Heart left ventricle (tissue), 16 donors: Measurements from ENCODE around the gene PKP3. TPM values are rescaled to one million over a fixed set of nuclear protein-coding genes. Genes with fewer than 3 reads are reported as not detected.
"Not testable (repeated sequence)": the region's sequence is repeated elsewhere in the genome, so short reads cannot be mapped to it uniquely, and the experiment has no call there.

Experiments
- ATAC-seq, 4 donors: fragments of 200-7000 bp; cut with Tn5 transposase; one replicate each; pipeline ENCODE4 v1.9.1; 2020 to 2022; ENCODE audit warnings: moderate library complexity in 4 of 4, mild to moderate bottlenecking in 3 of 4, moderate number of reproducible peaks in 1 of 4
- DNase-seq, 5 donors: peaks; one replicate each; pipeline ENCODE4 v3.0.0-alpha.2; 2020
- H3K27ac ChIP-seq, 12 donors: fragments of 200-600 bp; sonication (generic) in 4 of 12; one replicate each; pipeline versions ENCODE4 v1.5.0 to v1.8.0; 2016 to 2022; ENCODE audit warnings: mild to moderate bottlenecking in 2 of 12
- H3K27me3 ChIP-seq, 9 donors: fragments of 200-600 bp; sonication (generic) in 2 of 9; one replicate each; pipeline versions ENCODE4 v1.5.1 to v1.8.0; 2016 to 2022; ENCODE audit warnings: mild to moderate bottlenecking in 3 of 9
- H3K36me3 ChIP-seq, 9 donors: fragments of 200-600 bp; sonication (generic) in 2 of 9; one replicate each; pipeline versions ENCODE4 v1.5.0 to v1.8.0; 2018 to 2022; ENCODE audit warnings: mild to moderate bottlenecking in 2 of 9
- H3K4me1 ChIP-seq, 12 donors: fragments of 200-600 bp; sonication (generic) in 4 of 12; one replicate each; pipeline versions ENCODE4 v1.5.0 to v1.8.0; 2016 to 2022; ENCODE audit warnings: mild to moderate bottlenecking in 3 of 12
- H3K4me3 ChIP-seq, 12 donors: fragments of 200-600 bp; sonication (generic) in 4 of 12; one replicate each; pipeline versions ENCODE4 v1.5.0 to v1.8.0; 2017 to 2022; ENCODE audit warnings: mild to moderate bottlenecking in 9 of 12, moderate library complexity in 4 of 12
- H3K9me3 ChIP-seq, 12 donors: fragments of 200-600 bp; sonication (generic) in 4 of 12; one replicate each; pipeline versions ENCODE4 v1.5.0 to v1.8.0; 2016 to 2022; ENCODE audit warnings: mild to moderate bottlenecking in 1 of 12
- POLR2A ChIP-seq, 2 donors: fragments of 450-650 bp; IDR thresholded peaks; one replicate each; pipeline ENCODE4 v1.6.1; 2017; ENCODE audit warnings: antibody characterized with exemption in 2 of 2, mild to moderate bottlenecking in 2 of 2, moderate library complexity in 2 of 2
- WGBS, 4 donors: extraction: QIAGEN DNeasy Blood & Tissue Kit in 2 of 4; methylation state at CpG; one replicate each; pipeline versions ENCODE4 v1.1.5 to v1.1.7; 2013 to 2018; 5-methylcytosine and 5-hydroxymethylcytosine counted together
- intact Hi-C, 10 donors: fragments of 100-400 bp; cut with DNase I; formaldehyde crosslinking; loops; one replicate each; pipeline versions ENCODE4 v1.11.1 to v1.14.2; 2022
- polyA plus RNA-seq, 2 donors: library from polyadenylated mRNA; stranded (reverse); fragments of 200-250 nt; gene quantifications; one replicate each; pipeline ENCODE4 v1.2.3, GENCODE V29; 2013
- total RNA-seq, 9 donors: library from RNA; depleted of rRNA in 2 of 9; stranded (reverse); fragments of >200 nt in 2 of 9; fragmentation: NEBNext Ultra II Directional in 3 of 9; extraction: Animal tissue kit (Norgen Biotek cat#: 25700) in 3 of 9; gene quantifications; one replicate each; pipeline versions ENCODE4 v1.1.0 to v1.2.4, GENCODE V29; 2016 to 2023
- TF ChIP-seq, protein P1 (sequence below), 12 donors: fragments of 200-600 bp; sonication (generic) in 4 of 12; IDR thresholded peaks; one replicate each; pipeline versions ENCODE4 v1.5.0 to v1.8.0; 2018 to 2022; ENCODE audit warnings: antibody characterized with exemption in 12 of 12, mild to moderate bottlenecking in 5 of 12
- donor health status: ischemic (EF 13 %, LVEDD 7.1; RV severe dilation, severe dysfunction).
- donor health status: healthy with polysubstance abuse.
- donor health status: DM: no; HTN: yes; CAD: no.
- donor health status: DM: no; HTN: no; CAD: no.
- donor health status: ischemic (EF 25% LVEDD 6.9; RV normal size, moderate dysfunction).
- donor health status: ischemic (EF 25% LVEDD 5.7; RV mildly dilated, moderate dysfunction).
- donor health status: healthy.
- donor health status: DM: yes; HTN: yes; CAD: no.
- donor health status: ischemic (EF 35%, LVEDD 5.7; RV mildly dilated, moderate dysfunction).
- donor health status: nonischemic (EF 11% LVEDD 7.7; RV severe dilation, severe dysfunction).
- donor health status: DM: yes; HTN: yes; CAD: no.
- donor health status: PGD.
- donor health status: ischemic (EF 29% LVEDD 5.4; RV normal size, mild dysfunction).
- donor health status: nonischemic (EF 23%, LVEDD 6.1; RV moderate dilation, normal function).

The PKP3 gene
- total and polyA plus RNA-seq, 11 donors = 0.15 to 2.0 (median 0.61) TPM

DNA sequence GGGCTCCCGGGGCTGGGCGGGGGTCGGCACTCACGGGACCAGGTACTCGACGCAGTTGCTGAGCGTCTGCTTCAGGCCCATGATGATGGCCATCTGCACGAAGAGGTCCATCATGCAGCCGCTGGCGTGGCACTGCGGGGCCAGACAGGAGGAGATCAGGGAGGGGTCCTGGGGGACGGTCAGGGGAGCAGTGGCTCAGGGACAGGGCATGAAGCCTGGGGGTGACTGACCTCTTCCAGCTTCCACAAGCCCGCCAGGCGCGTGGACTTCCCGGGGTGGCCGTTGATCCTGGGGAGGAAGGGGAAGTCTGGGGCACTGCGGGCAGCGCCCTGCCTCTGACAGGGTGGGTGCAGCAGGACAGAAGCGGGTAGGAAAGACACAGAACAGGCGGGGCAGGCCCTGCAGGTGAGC is 26.9 kb downstream of the PKP3 start:
- TF ChIP-seq, protein P1, sequence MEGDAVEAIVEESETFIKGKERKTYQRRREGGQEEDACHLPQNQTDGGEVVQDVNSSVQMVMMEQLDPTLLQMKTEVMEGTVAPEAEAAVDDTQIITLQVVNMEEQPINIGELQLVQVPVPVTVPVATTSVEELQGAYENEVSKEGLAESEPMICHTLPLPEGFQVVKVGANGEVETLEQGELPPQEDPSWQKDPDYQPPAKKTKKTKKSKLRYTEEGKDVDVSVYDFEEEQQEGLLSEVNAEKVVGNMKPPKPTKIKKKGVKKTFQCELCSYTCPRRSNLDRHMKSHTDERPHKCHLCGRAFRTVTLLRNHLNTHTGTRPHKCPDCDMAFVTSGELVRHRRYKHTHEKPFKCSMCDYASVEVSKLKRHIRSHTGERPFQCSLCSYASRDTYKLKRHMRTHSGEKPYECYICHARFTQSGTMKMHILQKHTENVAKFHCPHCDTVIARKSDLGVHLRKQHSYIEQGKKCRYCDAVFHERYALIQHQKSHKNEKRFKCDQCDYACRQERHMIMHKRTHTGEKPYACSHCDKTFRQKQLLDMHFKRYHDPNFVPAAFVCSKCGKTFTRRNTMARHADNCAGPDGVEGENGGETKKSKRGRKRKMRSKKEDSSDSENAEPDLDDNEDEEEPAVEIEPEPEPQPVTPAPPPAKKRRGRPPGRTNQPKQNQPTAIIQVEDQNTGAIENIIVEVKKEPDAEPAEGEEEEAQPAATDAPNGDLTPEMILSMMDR (IDR thresholded peaks at IDR 0.05) = no peak
- no peak for TF ChIP-seq POLR2A (IDR thresholded peaks at IDR 0.05)
- Histone ChIP-seq H3K27me3 (peaks cover 4 to 89% (median 30%) of the 10 kb centered on the region in 9 donors), H3K27ac (no peak overlapping the region), H3K9me3 (no peaks in the 10 kb centered on the region), H3K4me3 (no peak overlapping the region), H3K4me1 (peaks cover 0 to 20% (median 8%) of the 10 kb centered on the region in 12 donors), H3K36me3 (no peaks in the 10 kb centered on the region)
- intact Hi-C loops = no loop called here
- DNase-seq (peak in 4 of 5 donors; percentile 4 to 62 (median 14)), ATAC-seq (no peak)
- WGBS, 4 donors = 84 to 89% (median 86%) methylated on average over 19 to 21 of the region's 21 CpGs

DNA sequence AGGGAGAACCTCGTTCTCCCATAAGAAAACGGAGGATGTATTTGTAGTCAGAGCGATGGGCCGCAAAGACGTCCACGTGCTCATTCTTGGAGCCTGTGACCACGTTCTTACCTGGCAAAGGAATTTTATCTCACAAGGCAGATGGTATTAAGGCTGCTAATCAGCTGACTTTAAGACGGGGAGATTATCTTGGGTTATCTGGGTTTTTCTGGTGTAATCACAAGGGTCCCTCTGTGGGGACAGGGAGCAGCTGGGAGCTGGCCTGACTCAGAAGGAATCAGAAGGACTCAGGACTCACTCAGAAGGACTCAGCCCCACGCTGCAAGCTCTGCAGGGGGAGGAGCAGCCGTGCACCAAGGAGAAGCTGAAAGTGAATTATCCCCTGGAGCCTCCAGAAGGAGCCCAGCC is 28.2 kb downstream of the PKP3 start:
- intact Hi-C loops = no loop called here
- Histone ChIP-seq H3K27me3 (peaks cover 0 to 83% (median 23%) of the 10 kb centered on the region in 9 donors), H3K27ac (no peak overlapping the region), H3K9me3 (no peaks in the 10 kb centered on the region), H3K4me3 (no peak overlapping the region), H3K4me1 (peaks cover 0 to 7% (median 0%) of the 10 kb centered on the region in 12 donors), H3K36me3 (no peaks in the 10 kb centered on the region)
- WGBS, 4 donors = 60 to 61% (median 60%) methylated on average over 10 of the region's 10 CpGs
- TF ChIP-seq POLR2A (IDR thresholded peaks at IDR 0.05) = no peak
- TF ChIP-seq, protein P1 (IDR thresholded peaks at IDR 0.05) = no peak
- DNase-seq (peak in 1 of 5 donors; percentile 15), ATAC-seq (no peak)

DNA sequence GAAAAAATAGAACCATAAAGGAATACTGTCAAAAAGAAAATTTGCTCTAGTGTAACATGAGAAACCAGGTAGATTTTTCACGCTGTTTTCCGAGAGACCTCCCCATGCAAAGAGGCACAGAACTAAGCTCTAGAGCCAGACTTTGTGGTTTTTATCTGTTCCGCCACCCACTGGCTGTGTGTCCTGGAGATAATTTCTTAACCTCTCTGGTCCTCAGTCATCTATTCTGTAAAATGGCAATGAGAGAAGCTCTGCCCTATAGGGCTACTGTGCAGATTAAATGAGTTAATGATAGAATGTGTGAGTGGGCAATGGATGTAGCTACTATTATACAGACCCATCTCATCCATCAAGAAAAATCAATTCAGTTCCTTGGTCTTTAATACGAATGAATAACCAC is 30.2 kb downstream of the PKP3 start:
- 84 to 91% (median 90%) methylated on average over 4 of the region's 4 CpGs for WGBS, 4 donors
- no peaks in the 10 kb centered on the region for H3K9me3 ChIP-seq
- no peak overlapping the region for H3K4me3 ChIP-seq
- ATAC-seq = no peak
- H3K4me1 ChIP-seq = no peaks in the 10 kb centered on the region
- peaks cover 0 to 63% (median 6%) of the 10 kb centered on the region in 9 donors for H3K27me3 ChIP-seq
- no peaks in the 10 kb centered on the region for H3K36me3 ChIP-seq
- H3K27ac ChIP-seq = no peak overlapping the region
- no peak for DNase-seq
- TF ChIP-seq POLR2A (IDR thresholded peaks at IDR 0.05) = no peak
- TF ChIP-seq, protein P1 (IDR thresholded peaks at IDR 0.05) = no peak
- intact Hi-C loops = no loop called here

DNA sequence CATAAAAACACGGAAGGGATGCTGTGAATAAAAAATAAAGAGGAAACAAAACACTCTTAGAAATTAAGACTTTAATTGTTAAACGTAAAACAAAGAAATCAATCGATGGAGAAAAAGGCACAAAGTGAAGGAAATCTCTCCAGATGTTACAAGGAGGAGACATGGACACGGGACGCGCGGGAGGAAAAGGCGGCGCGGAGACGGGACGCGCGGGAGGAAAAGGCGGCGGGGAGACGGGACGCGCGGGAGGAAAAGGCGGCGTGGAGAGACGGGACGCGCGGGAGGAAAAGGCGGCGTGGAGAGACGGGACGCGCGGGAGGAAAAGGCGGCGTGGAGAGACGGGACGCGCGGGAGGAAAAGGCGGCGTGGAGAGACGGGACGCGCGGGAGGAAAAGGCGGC is 30.8 kb downstream of the PKP3 start:
- H3K36me3 ChIP-seq, intact Hi-C loops, H3K4me1 ChIP-seq, H3K4me3 ChIP-seq, H3K27ac ChIP-seq, H3K9me3 ChIP-seq, ATAC-seq: not testable (repeated sequence)
- 33 to 44% (median 38%) methylated on average over 30 to 35 of the region's 45 CpGs for WGBS, 4 donors
- DNase-seq = peak in 1 of 5 donors; percentile 2
- H3K27me3 ChIP-seq = peaks cover 0 to 59% (median 5%) of the 10 kb centered on the region in 9 donors

DNA sequence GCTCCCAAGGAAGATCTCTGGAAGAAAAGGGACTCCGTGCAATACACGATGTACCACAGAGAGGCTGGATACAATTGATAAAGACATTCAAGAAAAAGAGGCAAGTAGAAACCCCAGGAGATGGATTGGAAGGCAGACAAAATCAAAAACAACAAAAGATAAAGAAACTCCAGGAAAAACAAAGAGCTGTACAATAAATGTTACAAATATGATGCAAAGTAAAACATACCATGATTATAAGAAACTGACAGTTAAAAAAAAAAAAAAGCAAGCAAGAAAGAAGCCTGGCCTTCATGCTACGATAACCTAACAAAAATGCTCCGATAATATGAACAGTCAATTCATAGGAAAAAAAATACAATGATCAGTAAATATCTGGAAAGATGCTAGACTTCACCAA is 31.3 kb downstream of the PKP3 start:
- Histone ChIP-seq H3K27ac (no peak overlapping the region), H3K36me3 (no peaks in the 10 kb centered on the region), H3K4me3 (no peak overlapping the region), H3K4me1 (no peaks in the 10 kb centered on the region), H3K27me3 (peaks cover 0 to 53% (median 5%) of the 10 kb centered on the region in 9 donors), H3K9me3 (no peaks in the 10 kb centered on the region)
- DNase-seq = no peak
- WGBS, 4 donors = 56 to 73% (median 66%) methylated on average over 4 of the region's 4 CpGs
- TF ChIP-seq, protein P1 (IDR thresholded peaks at IDR 0.05) = no peak
- no peak for ATAC-seq
- intact Hi-C loops = no loop called here
